ENCODE measurements around the gene PKHD1. TPM values are rescaled to one million over a fixed set of nuclear protein-coding genes. Genes with fewer than 3 reads are reported as not detected.

The PKHD1 gene
- total and polyA plus RNA-seq, 2 of the 13 experiments (the other 11 are each of a cell fraction or from before 2014, with no cell fraction given): 0.01 to 0.13 TPM

GRCh38 chr6:51996296-51996947, 91.0 kb downstream of the PKHD1 start:
- Histone ChIP-seq H3K36me3 (replicated peaks in 1 of 2; ENCODE audit: control insufficient read depth in 1 of 2, insufficient read depth in 2 of 2, low read length in 2 of 2) (no peaks in the 10 kb centered on the region), H3K4me3 (replicated peaks in 1 of 3; ENCODE audit: insufficient read depth in 1 of 3, low read depth in 2 of 3, low read length in 3 of 3) (no peak overlapping the region), H3K4me1 (ENCODE audit: insufficient read depth, low read length) (no peaks in the 10 kb centered on the region), H3K27ac (ENCODE audit: extremely low read length, insufficient read depth, low read length) (no peak overlapping the region), H3K27me3 (ENCODE audit: control insufficient read depth in 1 of 2, insufficient read depth in 2 of 2, low read length in 2 of 2) (no peaks in the 10 kb centered on the region), H3K4me2 (ENCODE audit: low read depth, low read length) (no peak overlapping the region), H3K9me3 (ENCODE audit: low read length) (no peaks in the 10 kb centered on the region), H4K20me1 (ENCODE audit: insufficient read depth, low read length) (no peaks in the 10 kb centered on the region), H3K79me2 (ENCODE audit: insufficient read depth, low read length) (no peaks in the 10 kb centered on the region), H3K9ac (ENCODE audit: insufficient read depth, low read depth, low read length) (no peak overlapping the region), H2AFZ (ENCODE audit: low read length) (no peak overlapping the region)
- no peak for DNase-seq (ENCODE audit: low spot score)
- no peak for ATAC-seq
- in situ Hi-C loops (cut with HindIII; ENCODE audit: extremely low pct_ligation_motif_present, low pct_unique_long_range_greater_than_20kb) (no loop called here), intact Hi-C loops (cut with micrococcal nuclease; ENCODE audit: unreplicated experiment) (no loop called here)
- ChIA-PET POLR2A (no interaction called here), CTCF (ENCODE audit: low intra/inter-chr PET ratio, low total read pairs) (no interaction called here)
- WGBS (ENCODE audit: low lambda C conversion rate): 58% methylated on average over 6 of the region's 6 CpGs
- TF ChIP-seq TP53 (CRISPR knock-in tag; conservative IDR thresholded peaks at IDR 0.05): no peak
- TF ChIP-seq SCMH1 (CRISPR knock-in tag; IDR thresholded peaks at IDR 0.05; ENCODE audit: borderline replicate concordance): no peak
- no peak for TF ChIP-seq SP4 (CRISPR knock-in tag; IDR thresholded peaks at IDR 0.05)
- no peak for TF ChIP-seq POLR2AphosphoS2 (IDR thresholded peaks at IDR 0.05; ENCODE audit: low read depth, low read length)
- no peak for TF ChIP-seq ZNF687 (CRISPR knock-in tag; IDR thresholded peaks at IDR 0.05)
- no peak for TF ChIP-seq ELF1 (CRISPR knock-in tag; IDR thresholded peaks at IDR 0.05)
- no peak for TF ChIP-seq MEIS2 (CRISPR knock-in tag; IDR thresholded peaks at IDR 0.05)
- no peak for TF ChIP-seq KDM6A (CRISPR knock-in tag; IDR thresholded peaks at IDR 0.05; ENCODE audit: low read depth)
- no peak for TF ChIP-seq FOXO4 (CRISPR knock-in tag; conservative IDR thresholded peaks at IDR 0.05)
- TF ChIP-seq TARDBP (CRISPR knock-in tag; IDR thresholded peaks at IDR 0.05): no peak
- no peak for TF ChIP-seq TBX2 (CRISPR knock-in tag; IDR thresholded peaks at IDR 0.05; ENCODE audit: borderline replicate concordance)
- no peak for TF ChIP-seq ZNF562 (CRISPR knock-in tag; IDR thresholded peaks at IDR 0.05; ENCODE audit: borderline replicate concordance)
- TF ChIP-seq ZSCAN21 (CRISPR knock-in tag; IDR thresholded peaks at IDR 0.05; ENCODE audit: borderline replicate concordance): no peak
- no peak for FAIRE-seq
- no TSS peak for BruUV-seq (replicated peaks)

Data from HepG2 (cell line).